GM19023 (cell line): Measurements from ENCODE around the gene PHC2.
"Not testable (repeated sequence)": the region's sequence is repeated elsewhere in the genome, so short reads cannot be mapped to it uniquely, and the experiment has no call there.

Experiments
- ATAC-seq: cut with Tn5 transposase; IDR thresholded peaks from one replicate; pipeline ENCODE4 v1.9.1; 2021; ENCODE audit warnings: mild to moderate bottlenecking, moderate library complexity; ENCODE audit not compliant: unreplicated experiment

PHC2 gene

DNA sequence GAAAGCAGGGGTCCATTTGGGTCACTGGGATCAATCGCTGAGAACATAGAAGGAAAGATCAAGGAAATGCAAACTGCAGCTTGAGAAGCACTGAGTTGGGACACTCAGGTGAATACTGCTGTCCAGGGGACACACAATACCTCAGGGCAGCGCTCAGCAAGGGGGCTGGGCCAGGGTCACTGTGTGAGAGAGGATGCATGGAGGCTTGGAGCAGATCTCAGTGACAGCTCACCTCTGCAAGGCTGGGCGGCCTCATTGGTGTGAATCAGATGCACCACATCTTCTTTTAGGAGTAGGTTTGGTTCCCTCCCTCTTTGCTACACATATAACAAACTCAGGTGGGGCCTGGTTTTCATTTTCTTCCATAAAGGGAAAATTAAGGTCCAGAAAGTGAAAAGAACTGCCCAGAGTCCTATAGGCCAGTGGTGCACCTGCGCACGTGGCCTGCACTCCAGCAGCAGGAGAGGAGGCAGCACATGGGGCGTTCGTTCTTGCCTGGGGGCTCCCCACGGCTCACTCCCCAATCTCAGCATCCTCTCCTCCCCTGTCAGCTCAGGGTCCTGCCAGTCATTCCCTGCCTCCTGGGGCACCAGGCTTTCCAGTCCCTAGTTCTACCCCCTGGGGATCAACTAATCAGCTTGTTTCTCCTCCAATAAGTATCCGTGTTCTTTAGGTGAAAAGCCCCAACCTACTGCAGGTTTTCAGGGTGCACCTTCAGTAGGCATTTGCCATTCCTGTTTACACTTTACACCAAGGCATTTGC lies 111.5 kb downstream of the PHC2 start:
- ATAC-seq: no peak

DNA sequence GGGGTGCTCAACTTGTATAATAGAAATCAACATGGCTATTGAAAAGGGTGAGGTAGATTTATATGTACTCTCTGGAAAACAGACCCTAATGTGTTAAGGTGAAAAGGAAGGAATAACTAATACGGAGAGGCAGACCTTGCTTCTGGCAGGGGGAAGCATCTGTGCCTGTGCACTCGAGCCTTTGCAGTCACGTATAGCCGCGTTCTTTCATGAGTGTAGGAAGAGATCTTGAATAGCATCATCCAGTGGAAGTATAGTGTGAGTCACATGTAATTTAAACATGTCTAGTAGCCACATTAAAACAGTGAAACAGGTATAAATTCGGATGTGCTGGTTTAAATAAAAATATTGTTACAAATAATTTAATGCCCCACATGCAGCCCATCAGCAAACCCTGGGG lies 112.9 kb downstream of the PHC2 start:
- no peak for ATAC-seq

DNA sequence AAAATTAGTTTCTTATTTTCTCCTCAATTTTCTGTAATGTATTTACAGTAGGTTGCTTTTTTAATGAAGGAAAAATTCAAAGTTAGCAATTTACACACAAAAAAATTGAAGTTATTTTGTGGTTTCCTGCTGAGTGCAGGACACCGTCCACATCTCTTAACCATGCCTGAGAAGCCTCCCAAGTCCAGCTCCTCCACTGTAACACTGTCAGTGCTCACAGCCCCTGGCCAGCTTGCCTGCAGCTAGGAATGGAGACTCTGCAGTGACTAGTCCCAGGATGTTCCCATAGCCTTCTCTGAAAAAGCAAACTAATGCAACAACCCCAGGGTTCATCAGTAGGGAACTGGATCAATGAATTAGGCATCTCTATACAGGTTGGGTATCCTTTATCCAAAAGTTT lies 113.5 kb downstream of the PHC2 start:
- ATAC-seq: no peak

DNA sequence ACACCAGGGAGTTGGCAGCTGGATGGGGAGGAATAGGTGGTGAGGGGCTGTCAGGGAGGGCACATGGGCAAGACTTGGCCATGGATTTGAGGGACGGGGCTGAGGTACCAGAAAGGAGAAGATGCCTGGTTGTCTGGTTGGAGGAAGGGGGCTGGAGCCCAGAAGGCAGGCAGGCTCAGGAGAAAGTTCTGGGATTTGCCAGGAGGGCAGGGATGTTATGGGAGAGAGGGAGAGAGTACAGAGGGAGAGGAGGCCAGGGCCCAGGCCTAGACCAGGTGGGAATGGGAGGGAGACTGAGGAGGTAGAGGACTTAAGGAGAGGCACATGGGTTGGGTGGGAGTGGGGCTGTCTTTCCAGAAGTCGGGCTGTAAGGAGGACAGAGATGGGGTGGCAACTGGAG lies 114.3 kb downstream of the PHC2 start:
- ATAC-seq: no peak

DNA sequence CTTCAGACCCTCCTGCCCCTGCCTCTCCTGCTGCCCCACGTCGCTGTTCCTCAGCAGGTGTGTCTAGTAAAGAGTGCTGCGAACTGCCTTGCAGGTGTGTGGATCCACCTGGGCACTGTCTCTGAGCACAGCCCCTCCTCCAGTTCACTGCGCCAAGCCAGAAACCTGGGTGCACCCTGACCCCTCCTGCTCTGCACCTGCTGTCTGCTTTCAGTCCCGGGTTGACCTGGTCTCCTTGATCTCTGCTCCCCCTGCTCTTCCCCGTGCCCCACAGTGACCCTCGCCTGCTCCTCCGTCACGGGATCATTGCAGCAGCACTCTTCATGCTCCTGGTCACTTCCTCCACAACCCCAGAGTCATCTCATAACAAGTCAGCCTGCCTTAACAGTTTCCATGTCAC lies 116.5 kb downstream of the PHC2 start:
- ATAC-seq: no peak

DNA sequence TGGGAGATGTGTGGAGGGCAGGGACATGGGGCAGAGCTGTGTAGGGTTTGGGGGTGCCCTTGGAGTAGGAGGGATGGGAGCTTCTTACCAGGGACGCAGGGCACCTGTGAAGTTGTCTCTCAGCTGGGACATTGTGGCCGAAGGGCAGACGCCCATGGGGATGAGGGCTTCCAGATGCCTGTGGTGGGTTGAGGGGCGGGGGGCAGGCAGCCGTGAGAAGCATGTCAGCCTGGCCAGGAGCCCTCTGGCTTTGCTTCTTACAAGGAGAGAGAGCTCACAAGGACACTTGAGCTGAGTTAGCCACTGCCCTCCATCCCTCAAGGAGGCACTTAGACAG lies 118.5 kb downstream of the PHC2 start:
- ATAC-seq: no peak

GRCh38 chr1:33311706-33312412 lies 119.0 kb downstream of the PHC2 start:
- ATAC-seq: no peak

DNA sequence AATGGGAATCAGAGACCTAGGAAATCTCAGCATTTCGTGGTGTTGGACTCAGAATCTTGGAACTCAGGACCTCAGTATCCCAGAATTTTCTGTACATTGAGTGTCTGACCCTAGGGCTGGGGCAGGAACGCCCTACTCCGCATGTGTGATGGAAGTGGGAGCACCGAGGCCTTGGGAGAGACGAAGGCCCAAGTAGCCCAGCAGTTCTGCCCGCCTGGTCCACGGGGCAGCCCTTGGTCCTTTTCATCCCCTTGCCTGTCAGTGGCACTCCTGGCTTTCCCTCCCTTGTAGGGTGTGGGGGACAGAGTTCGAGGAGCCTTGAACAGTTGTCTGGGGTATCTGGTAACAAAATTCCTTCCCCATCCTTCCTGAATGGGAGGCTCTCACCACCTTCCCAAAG lies 120.2 kb downstream of the PHC2 start:
- ATAC-seq: no peak

DNA sequence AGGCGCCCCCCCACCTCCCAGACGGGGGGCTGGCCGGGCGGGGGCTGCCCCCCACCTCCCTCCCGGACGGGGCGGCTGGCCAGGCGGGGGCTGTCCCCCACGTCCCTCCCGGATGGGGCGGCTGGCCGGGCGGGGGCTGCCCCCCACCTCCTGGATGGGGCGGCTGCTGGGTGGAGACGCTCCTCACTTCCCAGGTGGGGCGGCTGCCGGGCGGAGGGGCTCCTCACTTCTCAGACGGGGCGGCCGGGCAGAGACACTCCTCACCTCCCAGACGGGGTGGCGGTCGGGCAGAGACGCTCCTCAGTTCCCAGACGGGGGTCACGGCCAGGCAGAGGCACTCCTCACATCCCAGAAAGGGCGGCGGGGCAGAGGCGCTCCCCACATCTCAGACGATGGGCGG lies 121.5 kb downstream of the PHC2 start:
- ATAC-seq: not testable (repeated sequence)

GRCh38 chr1:33307494-33307864 lies 123.4 kb downstream of the PHC2 start:
- ATAC-seq: no peak

- no peak for ATAC-seq
These were observed 124.0 kb downstream of the PHC2 start for GRCh38 chr1:33306653-33307493.

- no peak for ATAC-seq
These were observed 124.9 kb downstream of the PHC2 start for GRCh38 chr1:33305816-33306652.

- no peak for ATAC-seq
These were observed 125.9 kb downstream of the PHC2 start for GRCh38 chr1:33305016-33305415.

- ATAC-seq: no peak
These were observed 128.6 kb downstream of the PHC2 start for GRCh38 chr1:33302325-33302724.

DNA sequence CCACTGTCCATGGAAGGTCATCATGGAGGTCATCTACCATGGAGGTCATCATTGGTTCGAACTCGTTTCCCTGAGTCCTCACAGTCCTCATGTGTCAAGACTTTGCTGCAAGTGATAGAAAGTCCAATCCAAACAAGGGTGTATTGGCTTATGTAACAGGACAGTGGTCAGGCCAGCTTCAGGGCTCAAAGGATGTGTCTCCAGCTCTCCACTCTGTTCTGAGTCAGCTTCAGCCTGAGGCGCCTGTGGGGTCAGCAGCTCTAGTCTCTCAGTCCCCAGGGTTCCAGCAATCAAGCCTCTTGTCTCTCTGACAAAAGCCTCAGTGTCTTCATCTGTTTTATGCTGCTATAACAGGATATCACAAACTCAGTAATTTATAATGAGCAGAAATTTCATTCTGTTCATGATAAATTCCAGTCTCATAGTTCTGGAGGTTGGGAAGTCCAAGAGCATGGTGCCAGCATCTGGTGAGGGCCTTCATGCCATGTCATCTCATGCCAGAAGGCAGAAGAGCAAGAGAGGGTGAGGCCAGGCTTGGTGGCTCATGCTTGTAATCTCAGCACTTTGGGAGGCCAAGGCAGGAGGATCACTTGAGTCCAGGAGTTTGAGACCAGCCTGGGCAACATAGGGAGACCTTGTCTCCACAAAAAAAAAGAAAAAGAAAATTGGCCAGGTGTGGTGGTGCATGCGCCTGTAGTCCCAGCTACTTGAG lies 129.5 kb downstream of the PHC2 start:
- ATAC-seq: no peak

GRCh38 chr1:33300673-33301072 lies 130.2 kb downstream of the PHC2 start:
- no peak for ATAC-seq

DNA sequence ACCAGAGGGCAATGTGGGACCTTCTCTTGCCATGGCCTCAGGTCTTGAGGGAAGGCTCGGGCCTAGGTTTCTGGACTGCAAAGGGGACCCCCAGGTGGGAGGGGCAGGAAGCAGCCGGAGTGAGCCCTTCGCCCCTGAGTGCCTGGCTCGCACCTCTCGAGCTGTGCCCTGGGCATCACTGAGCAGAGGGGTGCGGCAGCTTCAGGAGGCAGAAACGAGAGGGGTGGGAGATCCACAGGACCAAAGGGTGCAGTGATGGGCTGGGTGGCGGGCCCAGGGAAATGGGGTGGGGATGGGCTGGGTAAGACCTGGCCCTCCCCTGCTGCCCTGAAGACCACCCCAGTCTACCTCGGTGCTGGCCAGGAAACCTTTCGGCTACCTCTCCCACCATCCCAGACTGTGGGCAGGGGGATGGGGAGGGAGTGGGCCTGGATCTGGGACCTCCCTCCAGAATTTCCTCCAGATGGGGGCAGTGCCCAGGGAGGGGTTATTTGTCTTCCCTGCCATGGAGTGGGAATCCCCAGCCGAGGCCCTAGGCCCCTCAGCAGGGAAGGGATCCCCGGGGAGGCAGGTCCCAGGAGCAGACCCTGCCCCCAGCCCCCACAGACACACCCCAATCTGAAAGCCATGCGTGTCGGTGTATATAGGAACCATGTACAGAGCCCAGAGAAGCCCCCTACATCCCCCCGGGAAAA lies 131.3 kb downstream of the PHC2 start:
- no peak for ATAC-seq

DNA sequence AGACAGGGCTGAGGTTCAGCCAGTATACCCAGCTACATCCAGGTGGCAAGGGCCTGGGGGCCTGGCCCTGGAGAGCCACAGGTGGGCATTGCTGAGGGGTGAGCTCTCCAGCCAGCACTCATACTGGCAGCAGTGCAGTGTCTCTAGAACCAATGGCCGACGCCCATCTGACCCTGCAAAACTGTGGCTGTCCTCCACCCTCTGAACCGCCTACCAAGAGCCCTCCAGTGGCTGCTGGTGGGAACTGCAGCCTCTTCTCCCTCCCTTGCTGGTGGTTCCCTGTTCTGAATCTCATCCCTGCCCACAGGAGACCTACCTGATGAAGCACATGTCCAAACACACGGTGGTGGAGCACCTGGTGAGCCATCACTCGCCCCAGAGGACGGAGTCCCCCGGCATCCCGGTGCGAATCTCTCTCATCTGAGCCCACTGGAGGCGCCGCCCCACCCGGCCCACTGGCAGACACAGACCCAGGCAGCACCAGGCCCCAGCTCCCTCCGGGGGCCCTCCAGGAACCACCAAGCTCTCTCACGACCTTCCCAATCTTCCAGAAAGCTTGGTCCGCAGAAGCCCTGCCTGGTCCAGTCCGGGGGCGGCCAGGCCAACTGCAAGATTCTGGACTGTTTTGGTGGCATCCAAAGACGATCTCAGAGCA lies 132.1 kb downstream of the PHC2 start:
- ATAC-seq: no peak

DNA sequence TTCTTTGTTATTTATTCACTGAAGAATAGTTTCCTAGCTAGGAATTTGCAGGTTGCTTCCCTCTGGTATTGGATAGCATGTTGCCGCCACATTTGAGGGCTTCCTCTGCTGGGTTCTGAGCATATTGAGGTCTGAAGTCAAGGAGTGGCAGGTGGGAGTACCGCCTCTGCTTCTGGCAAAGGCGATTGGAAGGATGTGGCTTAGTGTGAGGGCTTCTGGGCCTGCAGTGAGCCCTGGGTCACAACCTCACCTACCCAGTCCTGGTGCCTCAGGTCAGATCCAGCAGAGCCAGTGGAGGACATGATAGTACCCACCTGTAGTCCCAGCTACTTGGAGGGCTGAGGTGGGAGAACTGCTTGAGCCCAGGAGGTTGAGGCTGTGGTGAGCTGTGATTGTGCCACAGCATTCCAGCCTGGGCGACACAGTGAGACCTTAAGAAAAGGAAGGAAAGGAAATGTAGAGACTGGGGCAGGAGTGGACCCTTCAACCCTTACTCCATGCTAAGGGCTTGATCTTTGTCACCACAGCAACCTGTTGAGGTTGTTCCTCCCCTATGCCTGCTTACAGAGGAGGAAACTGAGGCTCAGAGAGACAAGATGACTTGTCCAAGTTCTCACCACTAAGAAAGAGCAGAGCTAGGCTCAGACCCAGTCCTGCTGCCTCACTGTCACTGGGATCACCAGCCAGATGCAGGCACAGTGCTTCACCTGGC lies 132.8 kb downstream of the PHC2 start:
- no peak for ATAC-seq
